Activated CD4-positive, alpha-beta T cell treated with anti-CD3 and anti-CD28 coated beads, Interleukin-2, amount 10 ng/mL, durations not matched to agents 7 days and 5 days (primary cell): Measurements from ENCODE around the gene TAF4. TPM values are rescaled to one million over a fixed set of nuclear protein-coding genes. Genes with fewer than 3 reads are reported as not detected.
"Not testable (repeated sequence)": the region's sequence is repeated elsewhere in the genome, so short reads cannot be mapped to it uniquely, and the experiment has no call there.

ENCODE experiments used
- CTCF ChIA-PET: fragments of 350-600 bp; sonication (Branson Sonifier 250); formaldehyde crosslinking; loops from one replicate; lab custom pipeline; 2021; ENCODE audit warnings: antibody characterized with exemption; lab: Charles Lee
- POLR2A ChIA-PET: fragments of 350-600 bp; sonication (Branson Sonifier 250); formaldehyde crosslinking; loops from one replicate; lab custom pipeline; 2021; ENCODE audit warnings: antibody characterized with exemption; lab: Charles Lee
- DNase-seq: peaks from one replicate; pipeline ENCODE4 v3.0.0-alpha.2; 2020
- H3K27ac Mint-ChIP-seq: one replicate; pipeline ENCODE4 v1.8.0; 2021; ENCODE audit warnings: mild to moderate bottlenecking, moderate library complexity, mixed read lengths
- H3K27me3 Mint-ChIP-seq: one replicate; pipeline ENCODE4 v1.8.0; 2021; ENCODE audit warnings: mixed read lengths
- H3K36me3 Mint-ChIP-seq: one replicate; pipeline ENCODE4 v1.8.0; 2021; ENCODE audit warnings: low read depth, mixed read lengths
- H3K4me1 Mint-ChIP-seq: one replicate; pipeline ENCODE4 v1.8.0; 2021; ENCODE audit warnings: mixed read lengths
- H3K4me3 Mint-ChIP-seq: one replicate; pipeline ENCODE4 v1.8.0; 2021; ENCODE audit warnings: mild to moderate bottlenecking, moderate library complexity, mixed read lengths
- H3K9me3 Mint-ChIP-seq: one replicate; pipeline ENCODE4 v1.8.0; 2021; ENCODE audit warnings: mixed read lengths
- total RNA-seq, 2 experiments: library from RNA; stranded (reverse); gene quantifications; one replicate each; pipeline ENCODE4 v1.2.3, GENCODE V29; 2021

The TAF4 gene
- total RNA-seq, 2 experiments from 2014 or later, result 24.2 to 32.0 TPM

DNA sequence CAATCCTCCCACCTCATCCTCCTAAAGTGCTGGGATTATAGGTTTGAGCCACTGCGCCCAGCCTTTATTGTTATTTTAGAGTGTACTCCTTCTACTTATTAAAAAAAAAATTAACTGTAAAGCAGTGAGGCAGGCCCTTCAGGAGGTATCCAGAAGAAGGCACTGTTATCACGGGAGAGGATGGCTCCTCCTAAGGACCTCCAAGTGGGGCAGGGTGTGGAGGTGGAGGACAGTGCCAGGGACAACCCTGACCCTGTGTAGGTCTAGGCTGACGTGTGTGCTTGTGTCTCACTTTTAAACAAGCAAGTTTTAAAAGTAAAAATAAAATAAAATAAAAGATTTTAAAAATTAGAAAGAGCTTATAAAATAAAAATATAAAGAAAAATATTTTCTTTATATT lies 23.7 kb upstream of the TAF4 start:
- CTCF ChIA-PET, result no interaction called here
- H3K9me3 Mint-ChIP-seq, result peaks cover 6% of the 10 kb centered on the region
- no peak overlapping the region for H3K4me3 Mint-ChIP-seq
- no peaks in the 10 kb centered on the region for H3K4me1 Mint-ChIP-seq
- H3K27ac Mint-ChIP-seq, result no peak overlapping the region
- DNase-seq, result no peak
- H3K36me3 Mint-ChIP-seq, result no peaks in the 10 kb centered on the region
- POLR2A ChIA-PET, result no interaction called here
- H3K27me3 Mint-ChIP-seq, result no peaks in the 10 kb centered on the region

DNA sequence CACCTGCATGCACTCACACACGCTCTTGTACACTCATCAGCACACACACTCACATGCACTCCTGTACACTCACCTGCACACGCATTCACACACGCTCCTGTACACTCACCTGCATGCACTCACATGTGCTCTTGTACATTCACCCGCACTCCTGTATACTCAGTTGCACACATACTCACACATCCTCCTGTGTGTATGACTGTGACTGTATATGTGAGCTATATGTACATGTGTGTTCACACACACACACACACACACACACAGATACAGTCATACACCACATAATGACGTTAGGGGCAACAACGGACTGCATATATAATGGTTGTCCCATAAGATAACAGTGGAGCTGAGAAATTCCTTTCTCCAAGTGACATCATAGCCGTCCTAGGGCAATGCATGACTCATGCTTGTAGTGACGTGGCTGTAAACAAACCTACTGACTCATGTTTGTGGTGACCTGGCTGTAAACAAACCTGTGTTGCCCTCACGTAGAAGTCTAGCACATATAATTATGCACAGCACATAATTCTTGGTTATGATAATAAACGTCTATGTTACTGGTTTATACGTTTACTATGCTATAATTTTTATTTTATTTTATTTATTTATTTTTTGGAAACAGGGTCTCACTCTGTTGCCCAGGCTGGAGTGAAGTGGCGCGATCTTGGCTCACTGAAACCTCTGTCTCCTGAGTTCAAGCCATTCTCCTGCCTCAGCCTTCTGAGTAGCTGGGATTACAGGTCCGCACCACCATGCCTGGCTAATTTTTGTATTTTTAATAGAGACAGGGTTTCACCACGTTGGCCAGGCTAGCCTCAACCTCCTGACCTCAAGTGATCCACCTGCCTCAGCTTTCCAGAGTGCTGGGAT lies 22.8 kb upstream of the TAF4 start:
- CTCF ChIA-PET, result no interaction called here
- POLR2A ChIA-PET, result no interaction called here
- H3K9me3 Mint-ChIP-seq, result peaks cover 6% of the 10 kb centered on the region

DNA sequence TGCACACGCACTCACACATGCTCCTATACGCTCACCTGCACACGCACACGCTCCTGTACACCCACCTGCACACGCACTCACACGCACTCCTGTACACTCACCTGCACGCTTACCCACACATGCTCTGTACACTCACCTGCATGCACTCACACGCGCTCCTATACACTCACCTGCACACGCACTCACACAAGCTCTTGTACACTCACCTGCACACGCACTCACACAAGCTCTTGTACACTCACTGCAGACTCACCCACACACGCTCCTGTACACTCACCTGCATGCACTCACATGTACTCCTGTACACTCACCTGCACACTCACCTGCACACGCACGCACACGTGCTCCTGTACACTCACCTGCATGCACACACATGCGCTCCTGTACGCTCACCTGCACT lies 22.0 kb upstream of the TAF4 start:
- no peaks in the 10 kb centered on the region for H3K27me3 Mint-ChIP-seq
- H3K4me1 Mint-ChIP-seq, result no peaks in the 10 kb centered on the region
- H3K4me3 Mint-ChIP-seq, result no peak overlapping the region
- peaks cover 6% of the 10 kb centered on the region for H3K9me3 Mint-ChIP-seq
- no peak for DNase-seq
- no peaks in the 10 kb centered on the region for H3K36me3 Mint-ChIP-seq
- H3K27ac Mint-ChIP-seq, result no peak overlapping the region
- CTCF ChIA-PET, result no interaction called here
- POLR2A ChIA-PET, result no interaction called here

More for the DNA sequence above, 22.8 kb upstream of the TAF4 start:
- Mint-ChIP-seq H3K27me3 (no peaks in the 10 kb centered on the region), H3K4me3 (no peak overlapping the region), H3K36me3 (no peaks in the 10 kb centered on the region), H3K4me1 (no peaks in the 10 kb centered on the region), H3K27ac (no peak overlapping the region)
- DNase-seq, result no peak

DNA sequence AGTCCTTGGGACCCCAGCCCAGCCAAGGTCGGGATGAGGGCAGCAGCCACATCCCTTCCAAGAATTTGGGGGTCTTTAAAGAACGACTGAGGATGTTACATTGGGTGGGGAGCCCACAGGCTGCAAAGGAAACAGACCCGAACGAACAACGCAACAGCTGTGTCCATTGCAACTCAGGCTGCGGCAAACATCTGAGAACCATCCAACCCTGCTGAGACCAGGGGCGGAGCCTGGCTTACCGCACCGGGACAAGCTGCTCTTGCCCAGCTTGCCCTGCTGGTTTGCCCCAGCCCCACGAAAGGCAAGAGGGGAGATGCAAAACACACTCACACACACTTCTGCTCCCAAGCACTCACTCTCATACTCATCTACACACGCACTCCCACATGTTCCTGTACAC lies 21.5 kb upstream of the TAF4 start:
- Mint-ChIP-seq H3K9me3 (peaks cover 8% of the 10 kb centered on the region), H3K4me3 (no peak overlapping the region), H3K36me3 (no peaks in the 10 kb centered on the region), H3K27ac (no peak overlapping the region), H3K4me1 (no peaks in the 10 kb centered on the region), H3K27me3 (no peaks in the 10 kb centered on the region)
- POLR2A ChIA-PET, result no interaction called here
- CTCF ChIA-PET, result no interaction called here
- DNase-seq, result no peak

DNA sequence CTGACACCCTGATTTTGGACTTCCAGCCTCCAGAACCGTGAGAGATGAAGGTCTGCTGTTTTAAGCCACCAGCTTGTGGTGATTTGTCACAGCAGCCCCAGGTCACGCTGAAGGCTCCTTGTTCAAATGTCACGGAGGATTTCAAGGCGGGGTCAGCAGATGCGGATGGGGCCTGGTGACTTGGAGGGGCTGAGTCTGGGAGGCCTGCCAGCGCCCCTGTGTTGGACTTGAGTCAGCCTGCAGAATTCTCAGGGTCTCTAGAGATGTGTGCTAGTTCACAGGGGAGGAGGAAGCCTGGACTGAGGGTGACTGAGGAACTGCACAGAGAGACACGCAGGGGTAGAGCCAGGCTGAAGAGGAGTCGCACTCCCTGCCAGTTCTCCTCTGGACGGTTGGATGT lies 19.5 kb upstream of the TAF4 start:
- Mint-ChIP-seq H3K27ac (no peak overlapping the region), H3K4me3 (no peak overlapping the region), H3K27me3 (no peaks in the 10 kb centered on the region), H3K9me3 (peaks cover 12% of the 10 kb centered on the region), H3K36me3 (no peaks in the 10 kb centered on the region), H3K4me1 (no peaks in the 10 kb centered on the region)
- ChIA-PET POLR2A (no interaction called here), CTCF (no interaction called here)
- DNase-seq, result no peak

DNA sequence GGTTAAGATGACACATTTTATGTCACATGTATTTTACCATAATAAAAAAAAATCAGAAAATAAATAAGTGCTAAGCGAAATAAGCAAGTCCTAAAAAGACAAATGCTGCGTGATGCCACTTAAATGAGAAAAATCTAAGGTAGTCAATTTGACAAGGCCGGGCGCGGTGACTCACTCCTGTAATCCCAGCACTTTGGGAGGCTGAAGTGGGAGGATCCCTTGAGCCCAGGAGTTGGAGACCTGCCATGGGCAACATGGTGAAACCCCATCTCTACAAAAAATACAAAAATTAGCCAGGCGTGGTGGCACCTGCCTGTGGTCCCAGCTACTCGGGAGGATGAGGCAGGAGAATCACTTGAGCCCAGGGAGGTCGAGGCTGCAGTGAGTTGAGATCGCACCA lies 18.5 kb upstream of the TAF4 start:
- H3K27ac Mint-ChIP-seq, H3K4me3 Mint-ChIP-seq, H3K4me1 Mint-ChIP-seq, H3K27me3 Mint-ChIP-seq, DNase-seq, H3K36me3 Mint-ChIP-seq, POLR2A ChIA-PET, CTCF ChIA-PET: not testable (repeated sequence)
- peaks cover 14% of the 10 kb centered on the region for H3K9me3 Mint-ChIP-seq

DNA sequence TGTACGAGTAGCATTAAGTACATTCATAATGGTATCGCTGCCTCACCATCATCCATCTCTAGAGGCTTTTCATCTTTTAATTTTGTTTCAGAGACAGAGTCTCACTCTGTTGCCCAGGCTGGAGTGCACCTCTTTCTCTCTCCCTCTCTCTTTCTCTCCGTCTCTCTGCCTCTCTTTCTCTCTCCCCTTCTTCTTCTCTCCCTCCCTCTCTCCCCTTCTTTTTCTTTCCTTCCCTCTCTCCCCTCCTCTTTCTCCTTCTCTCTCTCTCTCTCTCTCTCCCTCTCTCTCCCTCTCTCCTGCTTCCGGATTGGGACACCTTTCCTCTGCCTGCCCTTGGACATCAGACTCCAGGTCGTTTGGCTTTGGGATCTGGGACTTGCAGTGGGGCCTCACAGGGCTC lies 17.6 kb upstream of the TAF4 start:
- Mint-ChIP-seq H3K4me1 (no peaks in the 10 kb centered on the region), H3K27ac (no peak overlapping the region), H3K9me3 (peaks cover 17% of the 10 kb centered on the region), H3K27me3 (no peaks in the 10 kb centered on the region), H3K36me3 (no peaks in the 10 kb centered on the region), H3K4me3 (no peak overlapping the region)
- ChIA-PET CTCF (no interaction called here), POLR2A (no interaction called here)
- no peak for DNase-seq

DNA sequence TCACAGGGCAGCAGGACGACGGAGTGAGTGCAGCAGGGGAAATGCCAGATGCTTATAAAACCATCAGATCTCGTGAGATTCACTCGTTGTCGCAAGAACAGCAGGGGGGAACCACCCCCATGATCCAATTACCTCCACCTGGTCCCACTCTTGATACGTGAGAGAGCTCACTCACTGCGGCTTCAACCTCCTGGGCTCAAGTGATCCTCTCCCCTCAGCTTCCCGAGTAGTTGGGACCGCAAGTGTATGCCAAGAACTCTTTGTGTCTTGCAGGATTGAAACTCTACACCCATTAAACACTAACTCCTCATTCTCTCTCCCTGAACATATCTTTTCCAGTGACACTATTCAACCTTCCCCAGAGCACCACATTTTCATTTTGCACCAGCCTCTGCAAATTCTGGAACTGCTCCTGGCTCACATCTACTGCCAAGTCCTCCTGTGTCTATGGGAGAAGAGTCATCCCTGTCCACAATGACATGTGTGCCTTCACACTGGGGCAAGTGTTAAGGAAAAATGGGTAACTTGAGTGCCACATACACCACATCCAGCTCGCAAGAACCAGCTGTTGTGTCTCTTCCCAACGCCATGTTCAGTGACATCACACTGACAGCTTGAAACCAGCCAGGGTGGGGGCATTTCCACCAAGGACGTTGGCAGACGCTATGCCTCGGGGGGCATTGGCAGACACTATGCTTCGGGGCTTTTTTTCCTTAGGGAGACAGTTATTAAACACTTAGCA lies 14.7 kb upstream of the TAF4 start:
- CTCF ChIA-PET, result interaction anchor here (0.6 kb wide), 1 partner anchor 62 kb away, joined by 3 read pairs; no protein-coding TSS in a partner anchor
- Mint-ChIP-seq H3K4me1 (no peaks in the 10 kb centered on the region), H3K9me3 (peaks cover 28% of the 10 kb centered on the region)

DNA sequence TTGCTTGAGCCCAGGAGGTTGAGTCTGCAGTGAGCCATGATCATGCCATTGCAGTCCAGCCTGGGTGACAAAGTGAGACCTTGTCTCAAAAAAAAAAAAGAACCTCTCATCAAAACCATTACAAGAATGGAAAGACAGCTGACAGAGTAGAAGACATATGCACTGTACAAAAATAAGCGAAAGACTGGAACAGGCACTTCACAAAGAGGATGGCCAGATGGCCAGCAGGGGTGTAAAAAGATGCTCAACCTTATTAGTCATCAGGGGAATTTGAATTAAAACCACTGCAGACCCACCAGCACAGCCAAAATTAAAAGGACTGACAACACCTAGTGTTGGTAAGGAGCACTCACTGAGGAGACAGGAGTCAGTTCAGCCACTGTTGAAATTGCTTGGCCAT lies 13.5 kb upstream of the TAF4 start:
- ChIA-PET CTCF (no interaction called here), POLR2A (no interaction called here)
- no peak for DNase-seq
- no peaks in the 10 kb centered on the region for H3K4me1 Mint-ChIP-seq
- H3K27ac Mint-ChIP-seq, result no peak overlapping the region
- peaks cover 33% of the 10 kb centered on the region for H3K9me3 Mint-ChIP-seq
- no peak overlapping the region for H3K4me3 Mint-ChIP-seq
- H3K27me3 Mint-ChIP-seq, result peaks cover 1% of the 10 kb centered on the region
- H3K36me3 Mint-ChIP-seq, result peaks cover 4% of the 10 kb centered on the region

More for the DNA sequence above, 14.7 kb upstream of the TAF4 start:
- Mint-ChIP-seq H3K27me3 (no peaks in the 10 kb centered on the region), H3K36me3 (no peaks in the 10 kb centered on the region), H3K27ac (no peak overlapping the region), H3K4me3 (no peak overlapping the region)
- DNase-seq, result no peak
- POLR2A ChIA-PET, result no interaction called here

DNA sequence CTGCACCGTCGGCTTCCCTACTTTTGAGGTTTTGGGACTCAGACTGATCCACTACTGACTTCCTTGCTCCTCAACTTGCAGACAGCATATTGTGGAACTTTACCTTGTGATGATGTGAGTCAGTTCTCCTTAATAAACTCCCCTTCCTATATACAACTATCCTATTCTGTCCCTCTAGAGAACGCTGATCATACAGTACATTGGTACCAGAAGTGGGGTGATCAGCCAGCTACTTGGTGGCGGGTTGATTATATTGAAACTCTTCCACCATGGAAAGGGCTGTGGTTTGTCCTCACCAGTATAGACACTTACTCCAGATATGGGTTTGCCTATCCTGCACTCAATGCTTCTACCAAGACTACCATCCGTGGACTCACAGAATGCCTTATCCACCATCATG lies 7.6 kb upstream of the TAF4 start:
- Mint-ChIP-seq H3K4me3 (no peak overlapping the region), H3K27me3 (peaks cover 1% of the 10 kb centered on the region), H3K36me3 (peaks cover 8% of the 10 kb centered on the region), H3K4me1 (no peaks in the 10 kb centered on the region), H3K9me3 (peaks cover 28% of the 10 kb centered on the region), H3K27ac (no peak overlapping the region)
- ChIA-PET CTCF (interaction anchor here (1.2 kb wide), 1 partner anchor 45 kb away, joined by 3 read pairs; no protein-coding TSS in a partner anchor), POLR2A (no interaction called here)
- no peak for DNase-seq

DNA sequence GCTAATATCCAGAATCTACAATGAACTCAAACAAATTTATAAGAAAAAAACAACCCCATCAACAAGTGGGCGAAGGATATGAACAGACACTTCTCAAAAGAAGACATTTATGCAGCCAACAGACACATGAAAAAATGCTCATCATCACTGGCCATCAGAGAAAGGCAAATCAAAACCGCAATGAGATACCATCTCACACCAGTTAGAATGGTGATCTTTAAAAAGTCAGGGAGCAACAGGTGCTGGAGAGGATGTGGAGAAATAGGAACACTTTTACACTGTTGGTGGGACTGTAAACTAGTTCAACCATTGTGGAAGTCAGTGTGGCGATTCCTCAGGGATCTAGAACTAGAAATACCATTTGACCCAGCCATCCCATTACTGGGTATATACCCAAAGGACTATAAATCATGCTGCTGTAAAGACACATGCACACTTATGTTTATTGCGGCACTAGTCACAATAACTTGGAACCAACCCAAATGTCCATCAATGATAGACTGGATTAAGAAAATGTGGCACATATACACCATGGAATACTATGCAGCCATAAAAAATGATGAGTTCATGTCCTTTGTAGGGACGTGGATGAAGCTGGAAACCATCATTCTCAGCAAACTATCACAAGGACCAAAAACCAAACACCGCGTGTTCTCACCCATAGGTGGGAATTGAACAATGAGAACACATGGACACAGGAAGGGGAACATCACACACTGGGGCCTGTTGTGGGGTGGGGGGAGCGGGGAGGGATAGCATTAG lies 6.2 kb upstream of the TAF4 start:
- POLR2A ChIA-PET, H3K27ac Mint-ChIP-seq, H3K4me3 Mint-ChIP-seq, H3K36me3 Mint-ChIP-seq, H3K27me3 Mint-ChIP-seq, DNase-seq: not testable (repeated sequence)
- Mint-ChIP-seq H3K4me1 (peaks cover 13% of the 10 kb centered on the region), H3K9me3 (peaks cover 20% of the 10 kb centered on the region)
- CTCF ChIA-PET, result interaction anchor here (1.2 kb wide), 1 partner anchor 46 kb away, joined by 3 read pairs; no protein-coding TSS in a partner anchor

DNA sequence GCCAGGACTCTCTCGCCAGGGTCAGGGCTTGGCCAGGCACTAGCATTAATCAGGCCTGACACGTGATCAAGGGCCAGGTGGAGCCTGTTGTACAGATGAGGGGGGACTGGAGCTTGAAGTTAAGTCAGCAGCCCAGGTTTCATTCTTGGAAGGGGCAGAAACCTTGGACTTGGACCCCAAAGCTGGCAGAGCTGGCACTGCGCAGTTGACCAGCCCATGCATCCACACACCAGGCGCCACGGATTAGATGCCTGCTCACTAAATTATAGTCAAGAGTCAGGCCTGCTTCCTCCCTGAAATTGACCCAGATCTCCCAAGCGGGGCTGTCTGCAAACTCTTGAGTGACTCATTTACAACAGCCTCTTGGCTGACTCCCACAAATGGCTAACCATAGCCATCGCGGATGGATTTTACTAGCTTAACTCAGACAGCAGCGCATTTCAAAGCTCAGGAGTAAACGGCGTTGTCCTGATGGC lies 4.1 kb upstream of the TAF4 start:
- DNase-seq, result no peak
- Mint-ChIP-seq H3K4me3 (no peak overlapping the region), H3K27me3 (no peaks in the 10 kb centered on the region), H3K36me3 (peaks cover 6% of the 10 kb centered on the region), H3K9me3 (peaks cover 14% of the 10 kb centered on the region), H3K4me1 (peaks cover 19% of the 10 kb centered on the region), H3K27ac (no peak overlapping the region)
- ChIA-PET CTCF (interaction anchor here (0.8 kb wide), 1 partner anchor 49 kb away, joined by 3 read pairs; no protein-coding TSS in a partner anchor), POLR2A (no interaction called here)
